ENCODE measurements around the gene PITX3.
"Not testable (repeated sequence)": the region's sequence is repeated elsewhere in the genome, so short reads cannot be mapped to it uniquely, and the experiment has no call there.

PITX3 gene

GRCh38 chr10:102254426-102254825 lies 13.1 kb upstream of the PITX3 start:
- DNase-seq, result no peak

- DNase-seq, result not testable (repeated sequence)
Measured at GRCh38 chr10:102252508-102252907, 11.2 kb upstream of the PITX3 start.

GRCh38 chr10:102247734-102248133 lies 6.4 kb upstream of the PITX3 start:
- no peak for DNase-seq

- DNase-seq, result peak; percentile 28
Measured at GRCh38 chr10:102246261-102246660, 4.9 kb upstream of the PITX3 start.

GRCh38 chr10:102245932-102246251 lies 4.6 kb upstream of the PITX3 start:
- DNase-seq, result no peak

- DNase-seq, result peak; percentile 99
Measured at GRCh38 chr10:102245082-102245931, 4.0 kb upstream of the PITX3 start, which contains the start of gene GBF1. Gene GBF1, plus strand, starts transcription at chr10:102245532. Its CDS starts 13,407 bp downstream, at chr10:102258939.

- no peak for DNase-seq
Measured at GRCh38 chr10:102243309-102243708, 2.0 kb upstream of the PITX3 start.

GRCh38 chr10:102242118-102242485 lies 790 bp upstream of the PITX3 start:
- no peak for DNase-seq

GRCh38 chr10:102241032-102241443 lies 274 bp downstream of the PITX3 start:
- no peak for DNase-seq

- no peak for DNase-seq
Measured at GRCh38 chr10:102240467-102241031, 763 bp downstream of the PITX3 start.

- DNase-seq, result no peak
Measured at GRCh38 chr10:102237711-102238252, 3.5 kb downstream of the PITX3 start.

- no peak for DNase-seq
Measured at GRCh38 chr10:102236006-102236405, 5.3 kb downstream of the PITX3 start.

GRCh38 chr10:102235598-102235920 lies 5.8 kb downstream of the PITX3 start:
- no peak for DNase-seq

- no peak for DNase-seq
Measured at GRCh38 chr10:102234888-102235597, 6.3 kb downstream of the PITX3 start.

- no peak for DNase-seq
Measured at GRCh38 chr10:102233997-102234396, 7.3 kb downstream of the PITX3 start.

- DNase-seq, result peak; percentile 77
Measured at GRCh38 chr10:102231357-102232318, 9.7 kb downstream of the PITX3 start.

GRCh38 chr10:102230861-102231356 lies 10.4 kb downstream of the PITX3 start:
- no peak for DNase-seq

- DNase-seq, result no peak
Measured at GRCh38 chr10:102230264-102230860, 10.9 kb downstream of the PITX3 start.

GRCh38 chr10:102229810-102230263 lies 11.5 kb downstream of the PITX3 start:
- peak; percentile 87 for DNase-seq

GRCh38 chr10:102227050-102227449 lies 14.3 kb downstream of the PITX3 start:
- DNase-seq, result no peak

GRCh38 chr10:102226542-102226870 lies 14.8 kb downstream of the PITX3 start:
- no peak for DNase-seq

All from activated CD4-positive, alpha-beta T cell treated with anti-CD3 and anti-CD28 coated beads, Interleukin-2, amount 50 U/mL, for 16 hours (primary cell).